GM21423 (cell line): ENCODE measurements around the gene AAK1.
A peak's percentile ranks its signal among the peaks of the same experiment; 100 is the strongest.
"Not testable (repeated sequence)": the region's sequence is repeated elsewhere in the genome, so short reads cannot be mapped to it uniquely, and the experiment has no call there.

ENCODE experiments used
- ATAC-seq: cut with Tn5 transposase; IDR thresholded peaks from one replicate; pipeline ENCODE4 v1.9.1; 2021; ENCODE audit warnings: mild to moderate bottlenecking, moderate library complexity; ENCODE audit not compliant: unreplicated experiment

The AAK1 gene

GRCh38 chr2:69628325-69629021 lies 15.1 kb downstream of the AAK1 start:
- no peak for ATAC-seq

GRCh38 chr2:69625078-69625795 lies 18.3 kb downstream of the AAK1 start:
- no peak for ATAC-seq

DNA sequence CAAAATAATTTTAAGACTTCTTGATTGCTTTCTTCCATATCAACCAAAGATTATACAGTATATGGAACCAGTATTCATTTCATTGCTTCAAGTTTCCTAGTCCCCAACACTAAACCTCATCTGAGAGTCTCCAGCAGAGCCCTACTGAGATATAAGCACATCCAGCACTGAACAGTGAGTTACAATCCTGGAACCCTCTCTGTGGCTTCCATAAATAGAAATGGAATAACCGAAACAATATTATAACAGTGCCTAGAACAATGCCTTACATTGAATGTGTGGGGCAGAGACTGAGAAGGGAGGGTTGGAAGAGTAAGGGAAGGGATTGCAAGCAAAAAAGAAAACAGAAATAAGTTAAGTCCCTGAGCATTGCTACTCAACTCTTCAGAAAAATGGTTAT lies 18.9 kb downstream of the AAK1 start:
- no peak for ATAC-seq

DNA sequence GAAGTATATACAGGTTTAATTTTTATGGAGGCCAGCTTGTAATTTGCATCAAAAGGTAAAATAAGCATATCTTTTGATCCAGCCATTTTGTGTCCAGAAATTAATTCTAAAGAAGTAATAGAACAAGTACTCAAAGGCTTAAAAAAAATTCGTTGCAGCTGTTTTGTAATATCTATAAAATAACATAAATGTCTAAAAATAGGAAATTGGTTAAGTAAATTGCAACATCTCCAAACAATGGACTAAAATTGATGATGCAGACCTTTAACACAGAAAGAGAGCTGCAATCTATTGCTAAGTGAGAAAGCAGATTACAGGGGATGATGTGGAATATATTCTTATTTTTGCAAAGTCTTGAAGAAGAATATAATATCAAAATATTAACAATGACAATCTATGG lies 19.4 kb downstream of the AAK1 start:
- no peak for ATAC-seq

DNA sequence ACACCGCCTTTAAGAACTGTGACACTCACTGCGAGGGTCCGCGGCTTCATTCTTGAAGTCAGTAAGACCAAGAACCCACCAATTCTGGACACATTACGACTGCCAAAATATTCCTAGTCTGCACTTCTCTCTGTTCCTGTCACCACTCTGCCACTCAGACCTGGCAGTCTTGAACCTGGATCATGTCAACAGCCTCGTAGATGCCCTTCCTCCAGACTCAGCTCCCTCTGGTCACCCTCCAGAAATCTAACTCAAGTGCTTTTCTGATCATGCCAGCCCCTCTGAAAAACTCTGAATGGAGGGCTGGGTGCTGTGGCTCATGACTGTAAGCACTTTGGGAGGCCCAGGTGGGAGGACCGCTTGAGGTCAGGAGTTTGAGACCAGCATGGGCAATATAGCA lies 20.3 kb downstream of the AAK1 start:
- ATAC-seq: no peak

GRCh38 chr2:69622805-69623204 lies 20.7 kb downstream of the AAK1 start:
- not testable (repeated sequence) for ATAC-seq

DNA sequence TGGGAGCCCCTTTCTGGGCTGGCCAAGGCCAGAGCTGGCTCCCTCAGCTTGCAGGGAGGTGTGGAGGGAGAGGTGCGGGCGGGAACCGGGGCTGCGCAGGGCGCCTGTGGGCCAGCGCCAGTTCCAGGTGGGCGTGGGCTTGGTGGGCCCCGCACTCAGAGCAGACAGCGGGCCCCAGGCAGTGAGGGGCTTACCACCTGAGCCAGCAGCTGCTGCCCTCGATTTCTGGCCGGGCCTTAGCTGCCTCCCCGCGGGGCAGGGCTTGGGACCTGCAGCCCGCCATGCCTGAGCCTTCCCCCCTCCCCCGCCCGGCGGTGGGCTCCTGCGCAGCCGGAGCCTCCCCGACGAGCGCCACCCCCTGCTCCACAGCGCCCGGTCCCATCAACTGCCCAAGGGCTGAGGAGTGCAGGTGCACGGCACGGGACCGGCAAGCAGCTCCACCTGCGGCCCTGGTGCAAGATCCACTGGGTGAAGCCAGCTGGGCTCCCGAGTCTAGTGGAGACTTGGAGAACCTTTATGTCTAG lies 21.5 kb downstream of the AAK1 start:
- ATAC-seq: not testable (repeated sequence)

GRCh38 chr2:69621440-69621839 lies 22.1 kb downstream of the AAK1 start:
- no peak for ATAC-seq

GRCh38 chr2:69620870-69621269 lies 22.7 kb downstream of the AAK1 start:
- ATAC-seq: no peak

DNA sequence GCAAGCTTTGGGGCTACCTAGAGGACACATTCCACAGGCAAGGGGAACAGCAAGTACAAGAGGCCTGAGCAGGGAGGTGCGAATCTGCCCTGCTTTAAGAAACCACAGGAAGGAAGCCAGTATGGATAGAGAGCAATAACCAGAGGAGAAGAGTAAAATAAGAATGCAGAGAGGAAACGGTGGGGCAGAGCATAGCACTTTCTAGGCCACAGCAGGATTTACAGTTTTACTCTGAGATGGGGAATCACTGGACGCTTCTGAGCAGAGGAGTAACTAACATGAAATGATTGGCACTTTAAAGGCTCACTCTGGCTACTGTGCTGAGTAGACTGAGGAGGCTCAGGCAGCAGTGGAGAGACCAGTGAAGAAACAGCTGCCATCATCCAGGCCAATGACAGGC lies 23.8 kb downstream of the AAK1 start:
- no peak for ATAC-seq

- ATAC-seq: no peak
Measured at GRCh38 chr2:69618362-69618761, 25.2 kb downstream of the AAK1 start.

GRCh38 chr2:69617744-69618143 lies 25.8 kb downstream of the AAK1 start:
- no peak for ATAC-seq

GRCh38 chr2:69616755-69617154 lies 26.8 kb downstream of the AAK1 start:
- peak; percentile 43 for ATAC-seq

DNA sequence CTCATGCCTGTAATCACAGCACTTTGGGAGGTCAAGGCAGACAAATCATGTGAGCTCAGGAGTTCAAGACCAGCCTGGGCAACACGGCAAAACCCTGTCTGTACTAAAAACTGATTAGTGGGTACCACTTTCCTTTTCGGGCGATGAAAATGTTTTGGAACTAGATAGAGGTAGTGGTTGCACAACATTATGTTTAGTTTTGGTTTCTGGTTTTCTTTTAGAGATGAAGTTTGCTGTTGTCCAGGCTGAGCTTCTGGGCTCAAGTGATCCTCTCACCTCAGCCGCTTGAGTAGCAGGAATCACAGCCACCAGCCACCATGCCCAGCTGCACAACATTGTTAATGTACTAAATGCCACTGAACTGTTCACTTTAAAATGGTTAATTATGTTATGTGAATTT lies 27.6 kb downstream of the AAK1 start:
- ATAC-seq: peak; percentile 41

GRCh38 chr2:69615078-69615625 lies 28.4 kb downstream of the AAK1 start:
- ATAC-seq: no peak

DNA sequence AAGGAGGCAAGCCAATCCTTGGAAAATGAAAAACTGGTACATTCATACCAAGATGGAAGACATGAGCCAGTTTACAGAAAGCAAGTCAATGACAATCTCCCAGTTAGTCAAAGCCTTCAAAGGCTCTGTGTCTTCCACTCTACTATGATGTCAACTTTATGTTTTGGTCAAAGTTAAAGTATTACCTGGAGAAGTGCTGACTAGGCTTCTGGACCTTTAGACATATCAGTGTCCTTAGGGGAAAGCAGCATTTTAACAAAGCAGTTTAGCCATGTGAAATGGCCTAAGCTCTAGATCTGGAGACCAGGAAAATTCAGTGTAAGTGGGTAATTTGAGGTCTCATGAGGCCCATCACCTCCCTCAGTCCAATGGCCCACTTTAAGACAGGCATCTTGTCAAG lies 30.8 kb downstream of the AAK1 start:
- no peak for ATAC-seq

- ATAC-seq: no peak
Measured at GRCh38 chr2:69612200-69612599, 31.3 kb downstream of the AAK1 start.

DNA sequence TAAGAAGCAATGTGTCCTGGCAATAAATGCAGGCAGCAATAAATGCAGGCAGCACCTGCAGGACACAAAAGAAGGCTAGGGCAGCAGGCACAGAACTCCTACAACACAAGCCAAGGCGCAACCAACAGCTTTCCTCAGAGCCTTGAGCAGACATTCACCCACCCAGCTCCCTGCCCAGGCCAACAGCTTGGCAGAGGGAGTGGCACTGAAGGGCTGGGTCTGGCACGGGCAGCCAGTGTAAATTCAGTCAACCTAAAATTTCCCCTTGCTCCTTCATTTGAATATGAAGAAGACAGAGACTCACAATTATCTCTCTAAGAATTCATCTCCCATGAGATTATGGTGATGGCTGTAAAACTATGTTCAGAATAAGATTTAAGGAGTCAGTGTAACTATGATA lies 35.4 kb downstream of the AAK1 start:
- no peak for ATAC-seq

GRCh38 chr2:69606771-69607170 lies 36.8 kb downstream of the AAK1 start:
- not testable (repeated sequence) for ATAC-seq

DNA sequence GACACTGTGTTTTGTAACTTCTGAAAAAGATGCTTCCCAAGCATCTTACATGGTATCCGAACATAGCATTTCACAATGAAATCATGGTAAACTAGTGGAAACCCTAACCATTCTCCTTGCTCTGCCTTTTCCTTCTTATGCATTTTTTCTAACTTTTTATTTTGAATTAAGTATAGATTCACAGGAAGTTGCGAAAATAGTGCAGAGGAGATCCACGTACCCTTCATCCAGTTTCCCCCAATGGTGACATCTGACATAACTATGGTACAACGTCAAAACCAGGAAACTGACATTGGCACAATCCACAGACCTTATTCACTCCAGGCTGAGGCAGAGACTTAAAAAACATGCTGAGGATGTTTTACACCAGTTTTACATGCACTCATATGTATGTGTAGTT lies 38.3 kb downstream of the AAK1 start:
- ATAC-seq: no peak

DNA sequence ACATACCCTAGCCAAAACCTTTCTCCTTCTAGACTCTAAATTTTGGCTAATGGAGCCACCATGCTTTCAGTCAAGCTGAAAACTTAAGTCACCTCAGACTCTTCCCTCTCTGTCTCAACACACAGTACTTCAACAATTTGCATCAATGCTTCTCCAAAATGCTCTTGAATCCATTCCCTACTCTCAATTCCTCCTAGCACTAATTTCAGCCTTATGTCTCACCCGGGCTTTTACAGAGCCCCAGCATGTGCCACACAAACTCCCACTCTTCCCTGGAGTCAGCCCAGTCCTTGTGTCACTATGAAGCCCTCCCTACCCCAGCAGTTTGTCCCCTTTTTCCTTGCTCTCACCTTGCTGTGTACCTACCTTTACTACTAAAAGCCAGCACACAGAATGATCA lies 38.7 kb downstream of the AAK1 start:
- no peak for ATAC-seq

DNA sequence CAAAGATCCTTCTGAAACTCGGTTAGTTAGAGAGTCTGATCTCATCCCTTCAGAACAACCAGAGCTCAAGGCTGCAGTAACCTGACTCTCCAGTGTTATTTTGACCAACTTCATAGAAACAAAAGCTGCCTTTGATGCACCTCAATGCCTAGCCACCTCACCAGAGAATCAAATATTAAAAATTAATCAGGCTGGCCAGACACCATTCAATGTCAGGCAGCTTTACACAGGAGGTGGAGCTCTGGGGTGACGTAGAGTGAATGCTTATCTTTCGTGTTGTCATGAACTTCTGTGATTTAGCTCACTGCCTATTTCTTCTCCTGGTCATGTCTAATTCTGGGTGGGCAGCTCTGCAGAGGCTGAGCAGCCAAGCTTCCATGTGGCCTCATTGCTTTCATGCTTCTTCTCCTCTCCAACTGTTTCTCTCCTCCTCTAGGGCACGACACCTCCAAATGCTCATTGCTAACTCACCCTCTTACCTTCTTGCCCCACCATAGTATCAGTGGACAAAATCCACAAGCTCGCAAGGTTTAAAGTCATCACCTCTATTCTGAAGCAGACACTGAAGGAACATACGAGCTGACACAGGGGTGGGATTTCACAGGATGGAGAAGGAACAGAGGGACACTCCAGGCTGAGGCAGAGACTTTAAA lies 39.4 kb downstream of the AAK1 start:
- ATAC-seq: no peak
